Ovary (tissue), 9 donors: ENCODE data around the gene CACNG7. TPM values are rescaled to one million over a fixed set of nuclear protein-coding genes. Genes with fewer than 3 reads are reported as not detected.

Experiments
- DNase-seq, 5 donors: peaks; one replicate each; pipeline ENCODE4 v3.0.0-alpha.2; 2019 to 2020
- H3K27ac ChIP-seq, 2 donors: fragments of 200-600 bp; one replicate each; pipeline versions ENCODE4 v1.5.1 to v1.8.0; 2019 to 2022
- H3K27me3 ChIP-seq: fragments of 200-600 bp; one replicate; pipeline ENCODE4 v1.8.0; 2022
- H3K36me3 ChIP-seq: fragments of 200-600 bp; sonication (generic); one replicate; pipeline ENCODE4 v1.5.1; 2019
- H3K4me1 ChIP-seq: one replicate; pipeline ENCODE4 v1.8.1; 2013; ENCODE audit warnings: mild to moderate bottlenecking, moderate library complexity; ENCODE audit not compliant: insufficient read depth
- H3K4me3 ChIP-seq: fragments of 200-600 bp; sonication (generic); one replicate; pipeline ENCODE4 v1.5.1; 2017
- H3K9me3 ChIP-seq, 2 donors: fragments of 200-600 bp in 1 of 2; sonication (generic) in 1 of 2; one replicate each; pipeline versions ENCODE4 v1.5.1 to v1.8.1; 2013 to 2019; ENCODE audit warnings: mild to moderate bottlenecking in 1 of 2, moderate library complexity in 1 of 2
- CTCF ChIP-seq, 3 donors: fragments of 450-650 bp in 2 of 3; fragments of 200-600 bp in 1 of 3; IDR thresholded peaks; one replicate each; pipeline versions ENCODE4 v1.5.1 to v1.8.0; 2016 to 2022; ENCODE audit warnings: antibody characterized with exemption in 3 of 3, mild to moderate bottlenecking in 1 of 3
- EP300 ChIP-seq: sonication (generic); formaldehyde crosslinking; IDR thresholded peaks from one replicate; pipeline ENCODE4 v1.6.1; 2017; ENCODE audit warnings: antibody characterized with exemption
- POLR2A ChIP-seq: fragments of 450-650 bp; IDR thresholded peaks from one replicate; pipeline ENCODE4 v1.6.1; 2017; ENCODE audit warnings: antibody characterized with exemption, mild to moderate bottlenecking, moderate library complexity
- WGBS, 3 donors: extraction: QIAGEN DNeasy Blood & Tissue Kit in 1 of 3; methylation state at CpG; one replicate each; pipeline versions ENCODE4 v1.1.5 to v1.1.7; 2013 to 2017; 5-methylcytosine and 5-hydroxymethylcytosine counted together
- intact Hi-C, 4 donors: fragments of 100-400 bp; cut with DNase I; formaldehyde crosslinking; loops; one replicate each; pipeline versions ENCODE4 v1.11.0 to v1.15.1; 2022 to 2023
- polyA plus RNA-seq, 2 donors: library from polyadenylated mRNA; stranded (reverse); fragments of 200-250 nt in 1 of 2; fragments of 350-450 nt in 1 of 2; fragmentation: Illumina TruSeq in 1 of 2; extraction: RNeasy Lipid Tissue Mini Kit (QIAGEN cat#74804) in 1 of 2; gene quantifications; one replicate each; pipeline ENCODE4 v1.2.3, GENCODE V29; 2013 to 2014
- total RNA-seq, 7 donors: library from RNA; depleted of rRNA in 2 of 7; stranded (reverse); fragments of >200 nt in 2 of 7; fragmentation: NEBNext Ultra II Directional in 3 of 7; extraction: Animal tissue kit (Norgen Biotek cat#: 25700) in 3 of 7; gene quantifications; one replicate each; pipeline versions ENCODE4 v1.1.0 to v1.2.4, GENCODE V29; 2016 to 2023
- donor health status: DM: no; HTN: no; CAD: no; lungs with moderate emphysema.
- donor health status: DM: no; HTN: no; CAD: no.
- donor health status: Bipolar disorder and iron deficiency.
- donor health status: DM: yes; HTN: yes; CAD: no.
- donor health status: DM: no; HTN: no; CAD: no.
- donor health status: DM: yes; HTN: yes; CAD: no.

CACNG7 gene
- total and polyA plus RNA-seq, 9 donors: 0.02 TPM; not detected in 8

GRCh38 chr19:53910170-53910518, 1.1 kb downstream of the CACNG7 start:
- Histone ChIP-seq H3K4me3 (no peak overlapping the region), H3K9me3 (no peaks in the 10 kb centered on the region), H3K4me1 (peaks cover 2% of the 10 kb centered on the region), H3K36me3 (no peaks in the 10 kb centered on the region), H3K27ac (no peak overlapping the region), H3K27me3 (peaks cover 3% of the 10 kb centered on the region)
- intact Hi-C loops: no loop called here
- DNase-seq: no peak
- no peak for TF ChIP-seq CTCF (IDR thresholded peaks at IDR 0.05)
- TF ChIP-seq EP300: no peak
- TF ChIP-seq POLR2A: no peak
- WGBS, 3 donors: 1 to 3% (median 1%) methylated on average over 13 of the region's 13 CpGs

- WGBS, 3 donors: 63 to 65% (median 64%) methylated on average over 18 of the region's 18 CpGs
- intact Hi-C loops: no loop called here
- Histone ChIP-seq H3K4me3 (no peak overlapping the region), H3K9me3 (no peaks in the 10 kb centered on the region), H3K4me1 (peaks cover 2% of the 10 kb centered on the region), H3K36me3 (no peaks in the 10 kb centered on the region), H3K27ac (no peak overlapping the region), H3K27me3 (peaks cover 3% of the 10 kb centered on the region)
- DNase-seq: no peak
- TF ChIP-seq POLR2A: no peak
- no peak for TF ChIP-seq EP300
Observed at GRCh38 chr19:53912653-53913052, 3.6 kb downstream of the CACNG7 start.

- no peak for DNase-seq
- H3K27me3 ChIP-seq: no peaks in the 10 kb centered on the region
- intact Hi-C loops: no loop called here
- WGBS, 3 donors: 52 to 58% (median 57%) methylated on average over 8 of the region's 8 CpGs
- no peaks in the 10 kb centered on the region for H3K4me1 ChIP-seq
- no peak overlapping the region for H3K4me3 ChIP-seq
- no peak overlapping the region for H3K27ac ChIP-seq
- no peaks in the 10 kb centered on the region for H3K9me3 ChIP-seq
- H3K36me3 ChIP-seq: no peaks in the 10 kb centered on the region
- TF ChIP-seq CTCF (IDR thresholded peaks at IDR 0.05) (no peak), EP300 (no peak), POLR2A (no peak)
Observed at GRCh38 chr19:53915000-53915399, 5.9 kb downstream of the CACNG7 start.

- no peak for TF ChIP-seq POLR2A
- TF ChIP-seq EP300: no peak
- no peak for TF ChIP-seq CTCF (IDR thresholded peaks at IDR 0.05)
- H3K4me1 ChIP-seq: no peaks in the 10 kb centered on the region
- no peak for DNase-seq
- no peaks in the 10 kb centered on the region for H3K9me3 ChIP-seq
- no peaks in the 10 kb centered on the region for H3K27me3 ChIP-seq
- H3K27ac ChIP-seq: no peak overlapping the region
- no peaks in the 10 kb centered on the region for H3K36me3 ChIP-seq
- whole genome bisulfite sequencing, 3 donors: 68 to 73% (median 71%) methylated on average over 6 of the region's 6 CpGs
- intact Hi-C loops: no loop called here
- no peak overlapping the region for H3K4me3 ChIP-seq
Observed at GRCh38 chr19:53916004-53916403, 6.9 kb downstream of the CACNG7 start.

- Histone ChIP-seq H3K4me1 (no peaks in the 10 kb centered on the region), H3K36me3 (no peaks in the 10 kb centered on the region), H3K27ac (no peak overlapping the region), H3K4me3 (no peak overlapping the region), H3K9me3 (no peaks in the 10 kb centered on the region), H3K27me3 (no peaks in the 10 kb centered on the region)
- TF ChIP-seq POLR2A (no peak), EP300 (no peak), CTCF (IDR thresholded peaks at IDR 0.05) (no peak)
- 82 to 84% (median 83%) methylated on average over 7 of the region's 7 CpGs for WGBS, 3 donors
- DNase-seq: no peak
- intact Hi-C loops: no loop called here
Observed at GRCh38 chr19:53917356-53917755, 8.3 kb downstream of the CACNG7 start.
